H1 (cell line): ENCODE data around the gene FASN. TPM values are rescaled to one million over a fixed set of nuclear protein-coding genes. Genes with fewer than 3 reads are reported as not detected.
A peak's percentile ranks its signal among the peaks of the same experiment; 100 is the strongest.

ENCODE experiments used
- CTCF ChIA-PET: fragments of 300-600 bp; sonication (Branson Sonifier 250); formaldehyde crosslinking; loops from one replicate; lab custom pipeline; 2021; ENCODE audit not compliant: partially characterized antibody; lab: Charles Lee
- POLR2A ChIA-PET: fragments of 300-600 bp; sonication (Branson Sonifier 250); formaldehyde crosslinking; loops from one replicate; lab custom pipeline; 2021; ENCODE audit warnings: inconsistent platforms; ENCODE audit not compliant: partially characterized antibody; lab: Charles Lee
- DNase-seq, 2 experiments: peaks; one replicate each; pipeline versions ENCODE4 v3.0.0 to v3.0.0-alpha.2; 2010 to 2022; ENCODE audit warnings: low spot score in 2 of 2, low read depth in 1 of 2, mixed read lengths in 1 of 2
- FAIRE-seq: peaks from 2 replicates; lab custom pipeline; 2011; peaks lifted over from hg19 to GRCh38; lab: Jason Lieb, UNC
- H2AFZ ChIP-seq: 2 replicates; pipeline ENCODE4 v1.8.1; 2012; ENCODE audit warnings: low read length, inconsistent platforms
- H2AK5ac ChIP-seq: 2 replicates; pipeline ENCODE4 v1.6.1; 2013; ENCODE audit warnings: low read depth, low read length
- H2BK120ac ChIP-seq: replicated peaks from 2 replicates; pipeline ENCODE3; 2013; ENCODE audit warnings: low read depth, low read length, inconsistent platforms
- H2BK12ac ChIP-seq: 2 replicates; pipeline ENCODE4 v1.6.1; 2013; ENCODE audit warnings: low read depth, low read length
- H2BK15ac ChIP-seq: 2 replicates; pipeline ENCODE4 v1.6.1; 2013; ENCODE audit warnings: low read length
- H2BK20ac ChIP-seq: 2 replicates; pipeline ENCODE4 v1.6.1; 2013; ENCODE audit warnings: low read length
- H2BK5ac ChIP-seq: 2 replicates; pipeline ENCODE4 v1.6.1; 2013; ENCODE audit warnings: low read depth, low read length
- H3K14ac ChIP-seq: 2 replicates; pipeline ENCODE4 v1.6.1; 2013; ENCODE audit warnings: inconsistent platforms; ENCODE audit not compliant: insufficient read length
- H3K18ac ChIP-seq: 2 replicates; pipeline ENCODE4 v1.6.1; 2013; ENCODE audit warnings: low read length; ENCODE audit errors: extremely low read depth
- H3K23ac ChIP-seq: 2 replicates; pipeline ENCODE4 v1.6.1; 2013; ENCODE audit warnings: inconsistent platforms; ENCODE audit not compliant: insufficient read length
- H3K23me2 ChIP-seq: 2 replicates; pipeline ENCODE4 v1.6.1; 2013; ENCODE audit warnings: low read depth, low read length
- H3K27ac ChIP-seq: 2 replicates; pipeline ENCODE4 v1.6.1; 2011; ENCODE audit warnings: low read depth, low read length, inconsistent platforms
- H3K27me3 ChIP-seq, 4 experiments: replicated peaks in 1 of 4; 1 replicate in 1 of 4; 2 replicates in 3 of 4; pipeline versions ENCODE4 v1.6.1 to v1.8.1; 2011 to 2013; ENCODE audit warnings: low read length in 3 of 4, mild to moderate bottlenecking in 3 of 4, inconsistent platforms in 2 of 4, mixed read lengths in 2 of 4, moderate library complexity in 1 of 4; ENCODE audit not compliant: control insufficient read depth in 3 of 4, insufficient read depth in 3 of 4; ENCODE audit errors: extremely low read depth in 1 of 4
- H3K36me3 ChIP-seq, 4 experiments: 2 replicates each; pipeline versions ENCODE4 v1.6.1 to v1.8.1; 2011 to 2013; ENCODE audit warnings: mild to moderate bottlenecking in 4 of 4, low read length in 3 of 4, moderate library complexity in 2 of 4, control low read depth in 1 of 4, inconsistent platforms in 1 of 4; ENCODE audit not compliant: insufficient read depth in 4 of 4, control insufficient read depth in 2 of 4
- H3K4ac ChIP-seq: replicated peaks from 2 replicates; pipeline ENCODE3; 2013; ENCODE audit warnings: low read length, low read depth, mixed read lengths, inconsistent platforms; ENCODE audit not compliant: insufficient read length
- H3K4me1 ChIP-seq, 4 experiments: replicated peaks in 1 of 4; 1 replicate in 1 of 4; 2 replicates in 3 of 4; pipeline versions ENCODE4 v1.6.1 to v1.8.1; 2011 to 2013; ENCODE audit warnings: low read length in 3 of 4, inconsistent platforms in 2 of 4, mixed read lengths in 1 of 4; ENCODE audit not compliant: insufficient read depth in 4 of 4, control insufficient read depth in 3 of 4
- H3K4me2 ChIP-seq, 2 experiments: 2 replicates each; pipeline versions ENCODE4 v1.6.1 to v1.8.1; 2011 to 2013; ENCODE audit warnings: low read depth in 2 of 2, low read length in 2 of 2, control low read depth in 1 of 2, inconsistent platforms in 1 of 2, mild to moderate bottlenecking in 1 of 2; ENCODE audit not compliant: insufficient read depth in 1 of 2
- H3K4me3 ChIP-seq, 4 experiments: fragments of 200-600, 300-600 bp in 1 of 4; sonication (generic), shearing (Covaris generic), sonication (Bioruptor Twin) in 1 of 4; 2 replicates each; pipeline versions ENCODE4 v1.5.1 to v1.8.1; 2011 to 2016; ENCODE audit warnings: low read length in 4 of 4, low read depth in 3 of 4, control low read depth in 2 of 4, inconsistent platforms in 2 of 4, mild to moderate bottlenecking in 2 of 4, mixed read lengths in 1 of 4, moderate library complexity in 1 of 4; ENCODE audit not compliant: insufficient read depth in 2 of 4; ENCODE audit errors: extremely low read depth in 1 of 4
- H3K56ac ChIP-seq: replicated peaks from 2 replicates; pipeline ENCODE3; 2013; ENCODE audit warnings: low read depth, mild to moderate bottlenecking, mixed read lengths, low read length, inconsistent platforms; ENCODE audit not compliant: insufficient read length
- H3K79me1 ChIP-seq: 2 replicates; pipeline ENCODE4 v1.6.1; 2013; ENCODE audit warnings: low read depth, low read length, control low read depth
- H3K79me2 ChIP-seq, 2 experiments: 2 replicates each; pipeline versions ENCODE4 v1.6.1 to v1.8.1; 2012 to 2013; ENCODE audit warnings: low read length in 2 of 2, mild to moderate bottlenecking in 2 of 2, inconsistent platforms in 1 of 2; ENCODE audit not compliant: insufficient read depth in 2 of 2, control insufficient read depth in 1 of 2
- H3K9ac ChIP-seq, 4 experiments: replicated peaks in 1 of 4; 1 replicate in 1 of 4; 2 replicates in 3 of 4; pipeline versions ENCODE4 v1.6.1 to v1.8.1; 2011 to 2013; ENCODE audit warnings: low read depth in 3 of 4, low read length in 3 of 4, control low read depth in 2 of 4, mild to moderate bottlenecking in 2 of 4, moderate library complexity in 2 of 4, inconsistent platforms in 1 of 4; ENCODE audit errors: extremely low read depth in 1 of 4
- H3K9me3 ChIP-seq, 2 experiments: 2 replicates each; pipeline versions ENCODE4 v1.6.1 to v1.8.1; 2012 to 2013; ENCODE audit warnings: mild to moderate bottlenecking in 2 of 2, moderate library complexity in 2 of 2, control low read depth in 1 of 2, inconsistent platforms in 1 of 2, low read depth in 1 of 2, low read length in 1 of 2, mixed read lengths in 1 of 2; ENCODE audit not compliant: insufficient read depth in 2 of 2
- H4K20me1 ChIP-seq, 2 experiments: replicated peaks in 1 of 2; 2 replicates each; pipeline versions ENCODE3 to v1.8.1; 2011 to 2013; ENCODE audit warnings: inconsistent platforms in 2 of 2, low read length in 2 of 2, mild to moderate bottlenecking in 1 of 2; ENCODE audit not compliant: insufficient read depth in 2 of 2, control insufficient read depth in 1 of 2
- H4K5ac ChIP-seq: 2 replicates; pipeline ENCODE4 v1.6.1; 2013; ENCODE audit warnings: low read length, low read depth, mixed read lengths, inconsistent platforms; ENCODE audit not compliant: insufficient read length
- H4K8ac ChIP-seq: 2 replicates; pipeline ENCODE4 v1.8.0; 2013; ENCODE audit warnings: mild to moderate bottlenecking, moderate library complexity, low read length, inconsistent platforms; ENCODE audit not compliant: insufficient read depth; ENCODE audit errors: extremely low read depth
- H4K91ac ChIP-seq: replicated peaks from 2 replicates; pipeline ENCODE3; 2013; ENCODE audit warnings: low read length, mixed read lengths, inconsistent platforms; ENCODE audit not compliant: insufficient read length
- KDM1A ChIP-seq: fragments of 200-600, 300-600 bp; sonication (generic); IDR thresholded peaks from 2 replicates; pipeline ENCODE4 v1.7.1; 2016; ENCODE audit warnings: mild to moderate bottlenecking, low read length, borderline replicate concordance
- POLR2A ChIP-seq, 2 experiments: IDR thresholded peaks; 1 replicate in 1 of 2; 2 replicates in 1 of 2; pipeline ENCODE4 v1.6.1; 2011; ENCODE audit warnings: low read depth in 2 of 2, low read length in 2 of 2, mild to moderate bottlenecking in 2 of 2; ENCODE audit errors: control extremely low read depth in 1 of 2
- POLR2AphosphoS5 ChIP-seq: IDR thresholded peaks from 2 replicates; pipeline ENCODE4 v1.6.1; 2011; ENCODE audit warnings: low read depth, low read length
- POU5F1 ChIP-seq: IDR thresholded peaks from 2 replicates; pipeline ENCODE4 v1.6.1; 2011; ENCODE audit warnings: low read depth, mild to moderate bottlenecking, low read length, moderate library complexity
- RFX5 ChIP-seq: IDR thresholded peaks from 2 replicates; pipeline ENCODE4 v1.6.1; 2011; ENCODE audit warnings: low read depth, low read length, improper control_type of control experiment, borderline replicate concordance
- whole genome bisulfite sequencing, 2 experiments: shearing (Covaris generic) in 1 of 2; methylation state at CpG; one replicate each; pipeline versions ENCODE4 v1.1.6 to v1.1.7; 2013 to 2015; ENCODE audit warnings: low lambda C conversion rate in 2 of 2, mixed read lengths in 2 of 2, inconsistent platforms in 1 of 2, low coverage in 1 of 2, missing lambda C conversion rate in 1 of 2; ENCODE audit not compliant: insufficient replicate concordance in 2 of 2, insufficient coverage in 1 of 2, insufficient read length in 1 of 2; ENCODE audit errors: extremely low coverage in 1 of 2, missing lambda C conversion rate in 1 of 2; 5-methylcytosine and 5-hydroxymethylcytosine counted together
- polyA plus RNA-seq, 7 experiments: library from polyadenylated mRNA; depleted of rRNA in 3 of 7; stranded (reverse) in 5 of 7; unstranded in 2 of 7; fragments of >200 nt in 5 of 7; fragments of 200-250 nt in 2 of 7; gene quantifications; 1 replicate in 5 of 7; 2 replicates in 1 of 7; 4 replicates in 1 of 7; pipeline versions ENCODE4 v1.2.1 to v1.2.3, GENCODE V29; 2011 to 2013; ENCODE audit warnings: missing spikeins in 2 of 7, mixed read lengths in 2 of 7
- total RNA-seq: library from RNA; stranded (reverse); fragmentation: NEBNext Ultra II Directional; extraction: Animal tissue kit (Norgen Biotek cat#: 25700); gene quantifications from 2 replicates; pipeline ENCODE4 v1.2.1, GENCODE V29; 2021

The FASN gene
- total and polyA plus RNA-seq, 2 of the 8 experiments (the other 6 are each of a cell fraction or from before 2014, with no cell fraction given): 143 to 561 TPM

GRCh38 chr17:82079001-82079677 lies 18.9 kb downstream of the FASN start:
- POLR2A ChIA-PET: interaction anchor here (0.9 to 12.5 kb wide), 8 partner anchors 10 to 27 kb away, joined by 3 to 105 read pairs (median 4); partner anchors contain the start of genes FASN and GPS1
- Histone ChIP-seq H3K9ac (no peak overlapping the region), H3K4ac (no peak overlapping the region), H2BK120ac (no peak overlapping the region), H3K4me3 (no peak overlapping the region), H3K18ac (no peak overlapping the region), H2AFZ (no peak overlapping the region), H4K8ac (no peak overlapping the region), H3K4me1 (no peaks in the 10 kb centered on the region), H2BK20ac (no peak overlapping the region), H3K23ac (no peak overlapping the region), H3K27ac (no peak overlapping the region), H4K91ac (no peak overlapping the region), H3K9me3 (no peaks in the 10 kb centered on the region), H3K4me2 (no peak overlapping the region), H3K14ac (no peak overlapping the region), H3K79me1 (peaks cover 5% of the 10 kb centered on the region), H2AK5ac (no peak overlapping the region), H3K36me3 (peaks cover 40 to 64% (median 51%) of the 10 kb centered on the region in 4 experiments), H4K5ac (no peak overlapping the region), H3K27me3 (no peaks in the 10 kb centered on the region), H2BK5ac (no peak overlapping the region), H2BK15ac (no peak overlapping the region), H4K20me1 (peaks cover 24 to 39% of the 10 kb centered on the region in 2 experiments), H2BK12ac (no peak overlapping the region), H3K56ac (no peak overlapping the region), H3K79me2 (no peaks in the 10 kb centered on the region), H3K23me2 (no peaks in the 10 kb centered on the region)
- TF ChIP-seq POLR2AphosphoS5 (no peak), POLR2A (IDR thresholded peaks at IDR 0.05; ENCODE audit: control extremely low read depth in 1 of 2, low read depth in 2 of 2, low read length in 2 of 2) (peak in 1 of 2 experiments; percentile 42; a peak in 1 of 3 replicates), RFX5 (no peak), POU5F1 (no peak), KDM1A (no peak)
- CTCF ChIA-PET: interaction anchor here (0.7 to 1.3 kb wide), 4 partner anchors 11 to 49 kb away, joined by 3 read pairs; no protein-coding TSS in a partner anchor
- FAIRE-seq: no peak
- no peak for DNase-seq
- 96% methylated on average over 26 of the region's 47 CpGs; no CpG with 5 or more reads in 1 of the 2 experiments for WGBS, 2 experiments
